ENCODE measurements around the gene DNAAF5.

The DNAAF5 gene

DNA sequence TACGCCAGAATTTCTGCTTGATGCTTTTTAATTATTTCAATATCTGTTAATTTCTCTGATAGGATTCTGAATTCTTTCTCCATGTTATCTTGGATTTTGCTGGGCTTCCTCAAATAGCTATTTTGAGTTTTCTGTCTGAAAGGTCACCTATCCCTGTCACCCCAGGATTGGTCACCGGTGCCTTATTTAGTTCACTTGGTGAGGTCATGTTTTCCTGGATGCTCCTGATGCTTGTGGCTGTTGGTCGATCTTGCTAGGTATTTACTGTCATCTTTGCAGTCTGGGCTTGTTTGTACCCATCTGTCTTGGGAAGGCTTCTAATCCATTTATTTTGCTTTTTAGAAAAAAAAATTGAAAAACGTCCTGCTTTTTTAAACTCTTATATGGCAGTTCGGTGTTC is 11.7 kb downstream of the DNAAF5 start:
- no peak overlapping the region for H3K4me3 ChIP-seq (ENCODE audit: low read length)
- TF ChIP-seq, protein P1, sequence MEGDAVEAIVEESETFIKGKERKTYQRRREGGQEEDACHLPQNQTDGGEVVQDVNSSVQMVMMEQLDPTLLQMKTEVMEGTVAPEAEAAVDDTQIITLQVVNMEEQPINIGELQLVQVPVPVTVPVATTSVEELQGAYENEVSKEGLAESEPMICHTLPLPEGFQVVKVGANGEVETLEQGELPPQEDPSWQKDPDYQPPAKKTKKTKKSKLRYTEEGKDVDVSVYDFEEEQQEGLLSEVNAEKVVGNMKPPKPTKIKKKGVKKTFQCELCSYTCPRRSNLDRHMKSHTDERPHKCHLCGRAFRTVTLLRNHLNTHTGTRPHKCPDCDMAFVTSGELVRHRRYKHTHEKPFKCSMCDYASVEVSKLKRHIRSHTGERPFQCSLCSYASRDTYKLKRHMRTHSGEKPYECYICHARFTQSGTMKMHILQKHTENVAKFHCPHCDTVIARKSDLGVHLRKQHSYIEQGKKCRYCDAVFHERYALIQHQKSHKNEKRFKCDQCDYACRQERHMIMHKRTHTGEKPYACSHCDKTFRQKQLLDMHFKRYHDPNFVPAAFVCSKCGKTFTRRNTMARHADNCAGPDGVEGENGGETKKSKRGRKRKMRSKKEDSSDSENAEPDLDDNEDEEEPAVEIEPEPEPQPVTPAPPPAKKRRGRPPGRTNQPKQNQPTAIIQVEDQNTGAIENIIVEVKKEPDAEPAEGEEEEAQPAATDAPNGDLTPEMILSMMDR (conservative IDR thresholded peaks at IDR 0.05; ENCODE audit: low read length): no peak
- no peak for DNase-seq (ENCODE audit: low read depth)

DNA sequence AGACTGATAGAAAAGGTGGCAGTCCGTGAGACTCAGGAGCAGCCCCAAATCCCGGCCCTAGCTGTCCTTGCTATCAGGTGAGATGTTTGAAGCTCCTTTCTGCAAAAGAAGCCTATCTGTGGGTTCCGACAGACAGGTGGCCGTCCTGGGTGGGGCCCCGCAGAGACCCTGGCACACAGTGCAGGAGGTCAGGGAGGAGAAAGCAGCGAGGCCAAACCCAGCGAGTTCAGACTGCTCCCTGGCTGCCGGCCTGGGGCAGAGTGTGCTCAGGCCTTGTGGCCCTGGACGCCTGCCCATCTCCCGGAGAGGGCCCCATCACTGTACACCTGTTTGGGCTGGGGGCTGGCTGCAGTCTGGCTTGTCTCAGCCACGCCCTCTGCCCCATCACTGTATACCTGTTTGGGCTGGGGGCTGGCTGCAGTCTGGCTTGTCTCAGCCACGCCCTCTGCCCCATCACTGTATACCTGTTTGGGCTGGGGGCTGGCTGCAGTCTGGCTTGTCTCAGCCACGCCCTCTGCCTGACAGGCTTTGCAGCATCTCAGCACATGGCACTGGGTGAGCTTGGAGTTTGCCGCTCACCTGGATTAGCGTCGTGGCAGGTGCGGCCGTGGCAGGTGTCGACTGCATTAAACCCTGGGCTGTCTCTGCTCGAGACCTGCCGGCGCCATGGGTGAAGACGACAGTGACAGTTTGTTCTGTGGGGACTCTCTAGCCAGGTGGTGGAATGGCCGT is 12.4 kb downstream of the DNAAF5 start:
- TF ChIP-seq, protein P1 (conservative IDR thresholded peaks at IDR 0.05; ENCODE audit: low read length): no peak
- no peak overlapping the region for H3K4me3 ChIP-seq (ENCODE audit: low read length)
- no peak for DNase-seq (ENCODE audit: low read depth)

DNA sequence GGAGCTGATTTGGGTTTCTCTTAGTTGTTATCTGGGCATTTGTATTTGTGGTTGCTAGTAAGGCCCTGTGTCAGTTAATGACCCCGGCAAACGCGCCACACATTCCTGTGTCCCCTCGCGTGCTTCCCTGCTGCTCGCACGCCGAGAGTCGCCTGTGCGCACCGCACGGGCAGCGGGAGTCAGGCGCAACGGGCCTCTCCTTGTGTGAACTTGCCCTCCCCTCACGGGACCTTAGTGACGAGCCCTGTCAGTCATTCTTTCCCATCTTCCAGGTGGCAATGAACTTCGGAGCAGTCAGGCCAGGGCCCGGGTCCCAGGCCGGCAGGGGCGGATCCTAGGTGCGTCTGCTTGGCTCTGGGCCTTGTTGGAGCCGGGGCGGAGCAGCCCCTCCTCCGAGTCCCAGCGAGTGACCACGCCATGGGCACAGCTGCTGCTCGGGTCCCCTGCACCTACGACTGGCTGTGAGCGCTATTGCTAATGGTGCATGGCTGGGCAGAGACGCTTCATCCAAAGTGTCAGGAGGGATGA is 13.0 kb downstream of the DNAAF5 start:
- H3K4me3 ChIP-seq (ENCODE audit: low read length): no peak overlapping the region
- no peak for DNase-seq (ENCODE audit: low read depth)
- TF ChIP-seq, protein P1 (conservative IDR thresholded peaks at IDR 0.05; ENCODE audit: low read length): no peak

DNA sequence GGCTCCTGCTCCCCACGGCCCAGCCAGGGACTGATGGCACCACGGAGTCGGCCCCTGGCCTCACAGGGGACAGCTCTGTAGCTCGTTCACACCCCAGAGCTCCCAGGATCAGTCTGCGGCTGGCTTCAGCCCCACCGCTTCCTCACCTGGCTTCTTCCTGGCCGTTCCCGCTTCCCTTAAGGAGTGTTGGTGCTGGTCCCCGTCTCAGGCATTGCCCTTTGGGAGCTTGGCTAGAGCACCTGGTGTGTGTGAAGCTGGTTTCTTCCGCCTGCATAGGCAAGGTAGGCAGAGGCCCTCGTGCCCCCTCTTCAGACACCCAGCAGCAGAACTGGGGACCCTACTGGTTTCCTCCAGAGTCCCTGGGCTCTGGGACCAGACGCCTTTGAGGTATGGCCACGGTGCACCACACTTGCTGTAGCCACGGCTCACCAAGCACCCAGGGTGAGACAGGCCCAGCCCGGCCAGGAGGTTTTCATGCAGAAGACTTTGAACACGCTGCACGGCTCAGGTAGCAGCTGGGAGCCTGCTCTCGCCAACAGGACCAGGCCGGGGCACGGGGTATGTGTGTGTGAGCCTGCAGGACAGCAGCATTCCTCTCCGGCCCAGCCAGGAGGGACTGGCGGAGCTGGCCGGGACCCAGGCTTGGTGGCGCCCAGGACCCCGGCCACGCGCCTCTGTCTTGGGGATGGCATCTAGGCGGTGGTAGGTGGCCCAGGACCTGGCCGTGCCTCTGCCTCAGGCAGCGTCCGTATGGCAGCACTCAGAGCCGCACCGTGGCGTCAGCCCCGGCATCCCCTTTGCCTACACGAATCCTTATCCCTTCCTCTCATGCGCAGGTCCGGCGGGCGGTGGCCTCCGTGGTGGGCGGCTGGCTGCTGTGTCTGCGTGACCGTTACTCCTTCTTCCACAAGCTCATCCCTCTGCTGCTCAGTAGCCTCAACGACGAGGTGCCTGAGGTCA is 13.8 kb downstream of the DNAAF5 start:
- no peak overlapping the region for H3K4me3 ChIP-seq (ENCODE audit: low read length)
- TF ChIP-seq, protein P1 (conservative IDR thresholded peaks at IDR 0.05; ENCODE audit: low read length): no peak
- DNase-seq (ENCODE audit: low read depth): no peak

DNA sequence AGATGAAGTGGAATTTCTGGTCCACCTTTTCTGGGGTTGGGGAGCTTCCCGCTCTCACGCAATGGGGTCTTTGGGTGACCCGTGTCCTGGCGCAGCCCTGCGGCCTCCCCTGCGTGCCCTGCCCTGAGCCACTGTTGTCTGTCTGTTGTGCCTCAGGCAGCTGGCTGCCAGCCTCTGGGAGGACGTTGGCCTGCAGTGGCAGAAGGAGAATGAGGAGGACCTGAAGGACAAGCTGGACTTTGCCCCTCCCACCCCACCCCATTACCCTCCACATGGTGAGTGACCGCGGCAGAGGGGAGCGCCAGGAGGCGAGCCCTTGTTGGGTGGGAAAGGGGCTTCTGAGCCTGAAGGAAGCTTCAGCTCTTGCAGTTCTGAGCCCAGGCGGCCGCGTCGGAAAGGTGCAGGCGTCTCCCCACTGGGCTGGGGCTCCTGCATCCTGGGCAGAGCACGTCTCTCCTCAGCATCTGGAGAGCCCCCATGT is 14.7 kb downstream of the DNAAF5 start:
- TF ChIP-seq, protein P1 (conservative IDR thresholded peaks at IDR 0.05; ENCODE audit: low read length): no peak
- no peak for DNase-seq (ENCODE audit: low read depth)
- no peak overlapping the region for H3K4me3 ChIP-seq (ENCODE audit: low read length)

DNA sequence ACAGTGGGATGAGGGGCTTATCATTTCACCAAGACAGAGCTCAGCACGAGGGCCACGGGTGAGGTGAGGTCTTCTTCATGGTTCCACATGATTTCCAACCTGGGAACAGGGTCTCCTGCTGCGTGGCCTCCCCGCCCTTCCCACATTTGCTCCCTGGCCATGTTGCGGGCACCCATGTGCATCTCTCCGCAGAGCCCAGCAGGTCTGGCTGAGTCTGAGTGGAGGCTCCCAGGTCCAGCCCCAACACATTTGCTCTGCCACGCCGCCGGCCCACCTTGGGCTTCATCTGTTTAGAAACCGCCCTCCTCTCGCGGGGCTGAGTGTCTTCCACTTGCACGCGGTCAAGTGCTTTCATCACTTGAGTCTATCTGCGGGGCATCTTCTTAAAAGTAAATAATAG is 15.4 kb downstream of the DNAAF5 start:
- DNase-seq (ENCODE audit: low read depth): no peak
- TF ChIP-seq, protein P1 (conservative IDR thresholded peaks at IDR 0.05; ENCODE audit: low read length): no peak
- no peak overlapping the region for H3K4me3 ChIP-seq (ENCODE audit: low read length)

Data from AG10803 (cell line).